Ascending aorta (tissue), 2 donors: ENCODE data around the gene PRKRIP1. TPM values are rescaled to one million over a fixed set of nuclear protein-coding genes. Genes with fewer than 3 reads are reported as not detected.

Experiments used
- DNase-seq, 2 donors: peaks; one replicate each; pipeline ENCODE4 v3.0.0-alpha.2; 2019; ENCODE audit warnings: low spot score in 2 of 2
- H3K27ac ChIP-seq, 2 donors: fragments of 200-600 bp; sonication (generic); one replicate each; pipeline ENCODE4 v1.5.1; 2016 to 2017; ENCODE audit warnings: mild to moderate bottlenecking in 1 of 2
- H3K27me3 ChIP-seq: fragments of 200-600 bp; sonication (generic); one replicate; pipeline ENCODE4 v1.5.1; 2017
- H3K36me3 ChIP-seq, 2 donors: fragments of 200-600 bp; sonication (generic); one replicate each; pipeline ENCODE4 v1.5.1; 2016
- H3K4me1 ChIP-seq, 2 donors: fragments of 200-600 bp; sonication (generic); one replicate each; pipeline ENCODE4 v1.5.1; 2016 to 2017; ENCODE audit warnings: mild to moderate bottlenecking in 1 of 2
- H3K4me3 ChIP-seq, 2 donors: fragments of 200-600 bp; sonication (generic); one replicate each; pipeline ENCODE4 v1.5.1; 2016 to 2017; ENCODE audit warnings: mild to moderate bottlenecking in 1 of 2
- H3K9me3 ChIP-seq, 2 donors: fragments of 200-600 bp; sonication (generic); one replicate each; pipeline ENCODE4 v1.5.1; 2016
- CTCF ChIP-seq, 3 experiments: fragments of 200-600 bp in 2 of 3; fragments of 450-650 bp in 1 of 3; sonication (generic) in 2 of 3; IDR thresholded peaks; one replicate each; pipeline ENCODE4 v1.5.1; 2016 to 2019; ENCODE audit warnings: antibody characterized with exemption in 3 of 3, mild to moderate bottlenecking in 1 of 3, moderate library complexity in 1 of 3
- intact Hi-C: fragments of 100-400 bp; cut with DNase I; formaldehyde crosslinking; loops from one replicate; pipeline ENCODE4 v1.15.1; 2023
- total RNA-seq: library from RNA; depleted of rRNA; stranded (reverse); fragments of >200 nt; gene quantifications from one replicate; pipeline ENCODE4 v1.1.0, GENCODE V29; 2016

The PRKRIP1 gene
- total RNA-seq, 1 donor from 2014 or later, result 23.6 TPM

GRCh38 chr7:102392330-102392729 is 3.8 kb upstream of the PRKRIP1 start:
- intact Hi-C loops, result loop anchor here (5.0 kb wide), 1 partner anchor 850 kb away; no protein-coding TSS in a partner anchor
- DNase-seq, result no peak
- Histone ChIP-seq H3K27me3 (no peaks in the 10 kb centered on the region), H3K27ac (no peak overlapping the region), H3K36me3 (no peaks in the 10 kb centered on the region), H3K4me1 (peaks cover 4 to 5% of the 10 kb centered on the region in 2 donors), H3K9me3 (no peaks in the 10 kb centered on the region), H3K4me3 (no peak overlapping the region)
- TF ChIP-seq CTCF (IDR thresholded peaks at IDR 0.05), result no peak

- TF ChIP-seq CTCF (IDR thresholded peaks at IDR 0.05), result no peak
- no peaks in the 10 kb centered on the region for H3K9me3 ChIP-seq
- H3K27me3 ChIP-seq, result no peaks in the 10 kb centered on the region
- no peak for DNase-seq
- intact Hi-C loops, result loop anchor here (5.0 kb wide), 1 partner anchor 851 kb away; no protein-coding TSS in a partner anchor
- no peak overlapping the region for H3K4me3 ChIP-seq
- no peak overlapping the region for H3K27ac ChIP-seq
- H3K36me3 ChIP-seq, result no peaks in the 10 kb centered on the region
- H3K4me1 ChIP-seq, result peaks cover 5 to 6% of the 10 kb centered on the region in 2 donors
Observed at GRCh38 chr7:102393467-102393866, 2.7 kb upstream of the PRKRIP1 start.

GRCh38 chr7:102395592-102395872 is 631 bp upstream of the PRKRIP1 start:
- peaks cover 12 to 13% of the 10 kb centered on the region in 2 donors for H3K36me3 ChIP-seq
- TF ChIP-seq CTCF (IDR thresholded peaks at IDR 0.05), result no peak
- H3K9me3 ChIP-seq, result no peaks in the 10 kb centered on the region
- peak overlapping the region; percentile 60 to 71 for H3K27ac ChIP-seq
- H3K4me3 ChIP-seq, result peak overlapping the region; percentile 61 to 85
- H3K4me1 ChIP-seq, result peaks cover 5 to 6% of the 10 kb centered on the region in 2 donors
- no peak for DNase-seq
- no peaks in the 10 kb centered on the region for H3K27me3 ChIP-seq
- intact Hi-C loops, result loop anchor here (5.0 kb wide), 1 partner anchor 37 kb away; the partner anchor contains the start of gene ORAI2

GRCh38 chr7:102396710-102397019 is 502 bp downstream of the PRKRIP1 start:
- Histone ChIP-seq H3K9me3 (no peaks in the 10 kb centered on the region), H3K27me3 (no peaks in the 10 kb centered on the region), H3K27ac (peak overlapping the region; percentile 60 to 71), H3K4me1 (peaks cover 5 to 6% of the 10 kb centered on the region in 2 donors), H3K4me3 (peak overlapping the region; percentile 61 to 85), H3K36me3 (peaks cover 17 to 24% of the 10 kb centered on the region in 2 donors)
- no peak for DNase-seq
- intact Hi-C loops, result loop anchor here (5.0 kb wide), 1 partner anchor 36 kb away; the partner anchor contains the start of gene ORAI2
- TF ChIP-seq CTCF (IDR thresholded peaks at IDR 0.05), result no peak

- H3K9me3 ChIP-seq, result no peaks in the 10 kb centered on the region
- H3K27ac ChIP-seq, result no peak overlapping the region
- peaks cover 5 to 6% of the 10 kb centered on the region in 2 donors for H3K4me1 ChIP-seq
- no peak overlapping the region for H3K4me3 ChIP-seq
- peak in 1 of 2 donors; percentile 13 for DNase-seq
- no peak for TF ChIP-seq CTCF (IDR thresholded peaks at IDR 0.05)
- no peaks in the 10 kb centered on the region for H3K27me3 ChIP-seq
- intact Hi-C loops, result loop anchor here (5.0 kb wide), 1 partner anchor 34 kb away; the partner anchor contains the start of gene ORAI2
- peaks cover 26 to 40% of the 10 kb centered on the region in 2 donors for H3K36me3 ChIP-seq
Observed at GRCh38 chr7:102398543-102398942, 2.4 kb downstream of the PRKRIP1 start.

GRCh38 chr7:102400360-102400759 is 4.2 kb downstream of the PRKRIP1 start:
- TF ChIP-seq CTCF (IDR thresholded peaks at IDR 0.05), result no peak
- peaks cover 43 to 56% of the 10 kb centered on the region in 2 donors for H3K36me3 ChIP-seq
- intact Hi-C loops, result no loop called here
- no peaks in the 10 kb centered on the region for H3K27me3 ChIP-seq
- no peaks in the 10 kb centered on the region for H3K9me3 ChIP-seq
- DNase-seq, result no peak
- no peak overlapping the region for H3K27ac ChIP-seq
- peaks cover 5 to 6% of the 10 kb centered on the region in 2 donors for H3K4me1 ChIP-seq
- H3K4me3 ChIP-seq, result no peak overlapping the region
